ENCODE measurements around the gene DUSP7.

Gene DUSP7

GRCh38 chr3:52023101-52023770 is 33.1 kb downstream of the DUSP7 start:
- DNase-seq (ENCODE audit: extremely low read depth, low read depth): no peak
- no peak for TF ChIP-seq CTCF (IDR thresholded peaks at IDR 0.05; ENCODE audit: low read depth, low read length, missing control alignments)
- H3K4me3 ChIP-seq (replicated peaks; ENCODE audit: low read depth, low read length): no peak overlapping the region

GRCh38 chr3:52022323-52023100 is 33.9 kb downstream of the DUSP7 start:
- H3K4me3 ChIP-seq (replicated peaks; ENCODE audit: low read depth, low read length): no peak overlapping the region
- no peak for TF ChIP-seq CTCF (IDR thresholded peaks at IDR 0.05; ENCODE audit: low read depth, low read length, missing control alignments)
- no peak for DNase-seq (ENCODE audit: extremely low read depth, low read depth)

- no peak for DNase-seq (ENCODE audit: extremely low read depth, low read depth)
- H3K4me3 ChIP-seq (replicated peaks; ENCODE audit: low read depth, low read length): no peak overlapping the region
- TF ChIP-seq CTCF (IDR thresholded peaks at IDR 0.05; ENCODE audit: low read depth, low read length, missing control alignments): no peak
Measured at GRCh38 chr3:52021489-52022268, 34.7 kb downstream of the DUSP7 start.

- H3K4me3 ChIP-seq (replicated peaks; ENCODE audit: low read depth, low read length): no peak overlapping the region
Measured at GRCh38 chr3:52020796-52021195, 35.6 kb downstream of the DUSP7 start.

GRCh38 chr3:52019352-52020080 is 36.9 kb downstream of the DUSP7 start:
- H3K4me3 ChIP-seq (replicated peaks; ENCODE audit: low read depth, low read length): no peak overlapping the region
- no peak for DNase-seq (ENCODE audit: extremely low read depth, low read depth)
- TF ChIP-seq CTCF (IDR thresholded peaks at IDR 0.05; ENCODE audit: low read depth, low read length, missing control alignments): no peak

More at GRCh38 chr3:52020796-52021195, 35.6 kb downstream of the DUSP7 start:
- DNase-seq (ENCODE audit: extremely low read depth, low read depth): no peak
- no peak for TF ChIP-seq CTCF (IDR thresholded peaks at IDR 0.05; ENCODE audit: low read depth, low read length, missing control alignments)

GRCh38 chr3:52018319-52019000 is 37.9 kb downstream of the DUSP7 start:
- H3K4me3 ChIP-seq (replicated peaks; ENCODE audit: low read depth, low read length): no peak overlapping the region
- DNase-seq (ENCODE audit: extremely low read depth, low read depth): no peak
- no peak for TF ChIP-seq CTCF (IDR thresholded peaks at IDR 0.05; ENCODE audit: low read depth, low read length, missing control alignments)
